Measurements from ENCODE around the gene HNRNPA3.

The HNRNPA3 gene

DNA sequence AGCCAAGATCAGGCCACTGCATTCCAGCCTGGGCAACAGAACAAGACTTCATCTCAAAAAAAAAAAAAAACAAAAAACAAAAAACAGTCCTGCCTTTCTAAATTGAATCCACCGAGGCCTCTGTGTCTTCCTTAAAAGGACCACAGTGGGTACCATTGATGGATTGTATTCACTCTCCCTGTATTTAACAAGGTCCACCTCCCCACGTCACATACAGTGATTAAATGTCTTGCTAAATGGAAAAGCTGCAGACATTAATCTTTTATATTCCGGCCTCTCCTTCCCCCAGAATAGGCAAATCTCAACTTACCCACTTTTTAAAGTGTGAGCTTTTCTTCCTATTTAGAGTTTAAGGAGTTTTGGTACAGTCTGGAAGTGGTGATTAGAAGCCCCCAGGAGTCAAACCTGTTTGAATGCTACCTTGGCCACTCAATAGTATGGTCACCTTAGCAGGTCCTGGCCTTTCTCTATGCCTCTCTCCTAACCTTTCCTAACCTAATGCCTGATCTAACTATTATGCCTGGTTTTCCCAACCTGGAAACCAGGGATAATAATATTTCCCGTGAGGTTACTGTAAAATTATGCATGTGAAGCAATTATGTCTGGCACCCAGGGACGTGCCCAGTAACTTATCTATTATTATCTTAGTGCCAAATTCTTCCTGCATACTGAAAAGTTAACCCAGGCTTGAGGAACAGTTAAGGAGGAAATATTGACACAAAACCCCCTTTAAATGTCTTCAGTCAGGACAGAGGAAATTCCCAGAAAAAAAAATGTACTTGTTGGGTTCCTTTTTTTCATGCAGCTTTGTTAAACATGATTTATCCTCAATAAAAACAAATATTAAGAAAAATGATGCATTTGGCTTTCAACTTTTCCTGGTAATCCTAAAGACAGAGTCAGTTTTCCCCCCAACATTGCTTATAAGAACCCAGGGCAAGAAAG, 48.8 kb downstream of the HNRNPA3 start:
- no peak for DNase-seq (ENCODE audit: low read depth)

DNA sequence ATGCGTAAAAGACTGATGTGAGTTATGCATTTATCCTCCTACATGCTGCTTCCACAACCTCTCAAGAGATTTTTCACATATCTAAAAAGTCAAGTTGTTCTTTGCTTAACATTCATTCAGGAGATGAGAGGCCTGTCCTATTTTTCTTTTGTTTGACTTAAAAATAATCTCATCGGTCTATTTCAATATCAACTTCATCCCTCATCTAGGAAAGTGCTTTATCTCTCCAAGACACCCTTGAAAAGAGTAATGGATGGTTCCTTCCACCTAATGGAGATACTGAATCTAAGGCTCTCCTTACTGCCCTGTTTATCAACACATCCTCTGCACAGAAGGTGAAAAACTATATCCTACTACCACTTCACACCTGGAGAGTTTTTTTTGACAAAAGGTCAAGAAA, 49.5 kb downstream of the HNRNPA3 start:
- H3K4me3 ChIP-seq (ENCODE audit: low read length) = peak overlapping the region; percentile 86
- TF ChIP-seq, protein P1, sequence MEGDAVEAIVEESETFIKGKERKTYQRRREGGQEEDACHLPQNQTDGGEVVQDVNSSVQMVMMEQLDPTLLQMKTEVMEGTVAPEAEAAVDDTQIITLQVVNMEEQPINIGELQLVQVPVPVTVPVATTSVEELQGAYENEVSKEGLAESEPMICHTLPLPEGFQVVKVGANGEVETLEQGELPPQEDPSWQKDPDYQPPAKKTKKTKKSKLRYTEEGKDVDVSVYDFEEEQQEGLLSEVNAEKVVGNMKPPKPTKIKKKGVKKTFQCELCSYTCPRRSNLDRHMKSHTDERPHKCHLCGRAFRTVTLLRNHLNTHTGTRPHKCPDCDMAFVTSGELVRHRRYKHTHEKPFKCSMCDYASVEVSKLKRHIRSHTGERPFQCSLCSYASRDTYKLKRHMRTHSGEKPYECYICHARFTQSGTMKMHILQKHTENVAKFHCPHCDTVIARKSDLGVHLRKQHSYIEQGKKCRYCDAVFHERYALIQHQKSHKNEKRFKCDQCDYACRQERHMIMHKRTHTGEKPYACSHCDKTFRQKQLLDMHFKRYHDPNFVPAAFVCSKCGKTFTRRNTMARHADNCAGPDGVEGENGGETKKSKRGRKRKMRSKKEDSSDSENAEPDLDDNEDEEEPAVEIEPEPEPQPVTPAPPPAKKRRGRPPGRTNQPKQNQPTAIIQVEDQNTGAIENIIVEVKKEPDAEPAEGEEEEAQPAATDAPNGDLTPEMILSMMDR (IDR thresholded peaks at IDR 0.05; ENCODE audit: insufficient read depth, low read depth, low read length, missing control alignments) = no peak
- DNase-seq (ENCODE audit: low read depth) = no peak

More for the DNA sequence above, 48.8 kb downstream of the HNRNPA3 start:
- TF ChIP-seq, protein P1 (IDR thresholded peaks at IDR 0.05; ENCODE audit: insufficient read depth, low read depth, low read length, missing control alignments) = no peak
- peak overlapping the region; percentile 86 for H3K4me3 ChIP-seq (ENCODE audit: low read length)

DNA sequence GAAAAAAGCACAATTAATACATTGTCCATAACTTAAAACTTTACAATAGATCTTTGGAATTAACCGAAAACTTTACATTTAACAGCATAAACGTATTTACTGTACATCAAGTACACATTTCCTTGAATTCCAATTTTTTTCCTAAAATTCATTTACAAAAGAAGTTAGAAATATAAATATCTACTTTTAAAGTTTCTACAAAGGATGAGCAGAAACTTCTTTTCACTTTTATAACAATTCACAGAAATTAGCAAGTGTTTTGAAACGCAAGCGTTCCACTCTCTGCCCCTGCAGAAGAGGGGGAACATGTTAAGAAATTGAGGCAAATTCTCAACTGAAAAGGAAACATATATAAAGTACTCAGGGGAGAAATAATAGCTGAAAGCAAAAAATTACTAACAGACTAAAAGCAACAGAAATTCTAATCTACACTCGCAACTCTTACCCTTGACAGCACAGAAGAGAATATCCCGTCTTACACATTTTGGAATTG, 50.4 kb downstream of the HNRNPA3 start:
- peak overlapping the region; percentile 86 for H3K4me3 ChIP-seq (ENCODE audit: low read length)
- TF ChIP-seq, protein P1 (IDR thresholded peaks at IDR 0.05; ENCODE audit: insufficient read depth, low read depth, low read length, missing control alignments) = no peak
- DNase-seq (ENCODE audit: low read depth) = no peak

DNA sequence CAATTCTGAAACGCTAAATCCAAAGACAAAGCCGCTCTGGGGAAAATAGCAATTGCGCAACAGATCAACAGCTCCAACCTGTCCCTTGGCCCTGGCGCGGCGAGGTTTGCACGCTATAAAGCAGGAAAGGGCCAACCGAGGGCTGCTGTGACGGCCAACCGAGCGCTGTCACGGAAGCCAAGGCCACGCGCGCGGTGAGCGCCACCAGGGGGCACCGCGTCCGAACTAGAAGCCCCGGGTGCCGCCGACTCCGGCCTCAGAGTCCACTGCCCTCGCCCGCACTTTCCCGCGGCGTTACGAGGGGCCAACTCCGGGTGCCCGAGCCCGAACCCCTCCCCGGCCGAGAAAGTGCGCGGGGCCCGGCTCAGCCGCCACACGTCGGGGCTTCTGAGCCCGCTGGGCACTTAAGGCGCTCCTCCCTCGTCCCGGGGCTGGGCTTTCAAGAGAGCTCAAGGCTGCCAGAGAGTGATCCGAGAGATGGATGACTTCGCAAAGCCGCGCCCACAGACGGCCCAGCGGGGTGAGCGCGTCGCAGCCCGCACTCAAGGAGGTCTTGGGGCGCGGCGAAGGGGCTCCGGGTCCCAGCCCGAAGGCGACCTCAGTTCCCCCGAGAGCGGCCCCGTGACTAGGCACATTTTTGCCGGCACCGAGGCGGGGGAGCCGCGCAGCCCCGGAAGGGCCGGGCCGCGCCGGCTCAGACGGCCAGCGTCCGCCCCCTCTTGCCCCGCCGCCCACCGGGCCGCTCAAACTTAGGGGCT, 51.0 kb downstream of the HNRNPA3 start:
- H3K4me3 ChIP-seq (ENCODE audit: low read length) = peak overlapping the region; percentile 86
- DNase-seq (ENCODE audit: low read depth) = peak; percentile 99
- TF ChIP-seq, protein P1 (IDR thresholded peaks at IDR 0.05; ENCODE audit: insufficient read depth, low read depth, low read length, missing control alignments) = peak; percentile 71

DNA sequence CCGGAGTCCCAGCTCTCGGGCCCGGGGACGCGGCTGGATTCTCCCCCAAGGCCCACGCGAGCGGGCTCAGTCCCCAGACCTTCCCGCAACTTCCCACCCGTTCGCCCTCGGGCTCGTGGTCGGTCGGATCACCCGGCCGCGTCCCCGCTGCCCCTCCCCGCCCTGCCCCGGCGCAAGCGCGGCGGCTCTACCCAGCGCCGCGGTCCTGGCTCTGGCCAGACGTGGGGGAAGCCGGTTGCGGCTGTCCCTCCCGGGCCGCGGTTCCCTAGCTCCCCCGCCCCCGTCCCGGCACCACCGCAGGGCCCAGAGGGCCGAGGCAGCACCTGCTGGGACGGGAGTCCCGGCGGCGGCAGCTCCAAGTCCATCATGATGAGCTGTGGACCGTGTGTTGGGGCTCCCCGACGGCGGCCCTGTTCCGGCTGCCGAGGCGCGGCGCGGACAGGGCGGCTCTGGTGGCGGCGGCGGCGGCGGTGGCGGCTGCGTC, 51.7 kb downstream of the HNRNPA3 start:
- DNase-seq (ENCODE audit: low read depth) = no peak
- peak overlapping the region; percentile 86 for H3K4me3 ChIP-seq (ENCODE audit: low read length)
- TF ChIP-seq, protein P1 (IDR thresholded peaks at IDR 0.05; ENCODE audit: insufficient read depth, low read depth, low read length, missing control alignments) = no peak

DNA sequence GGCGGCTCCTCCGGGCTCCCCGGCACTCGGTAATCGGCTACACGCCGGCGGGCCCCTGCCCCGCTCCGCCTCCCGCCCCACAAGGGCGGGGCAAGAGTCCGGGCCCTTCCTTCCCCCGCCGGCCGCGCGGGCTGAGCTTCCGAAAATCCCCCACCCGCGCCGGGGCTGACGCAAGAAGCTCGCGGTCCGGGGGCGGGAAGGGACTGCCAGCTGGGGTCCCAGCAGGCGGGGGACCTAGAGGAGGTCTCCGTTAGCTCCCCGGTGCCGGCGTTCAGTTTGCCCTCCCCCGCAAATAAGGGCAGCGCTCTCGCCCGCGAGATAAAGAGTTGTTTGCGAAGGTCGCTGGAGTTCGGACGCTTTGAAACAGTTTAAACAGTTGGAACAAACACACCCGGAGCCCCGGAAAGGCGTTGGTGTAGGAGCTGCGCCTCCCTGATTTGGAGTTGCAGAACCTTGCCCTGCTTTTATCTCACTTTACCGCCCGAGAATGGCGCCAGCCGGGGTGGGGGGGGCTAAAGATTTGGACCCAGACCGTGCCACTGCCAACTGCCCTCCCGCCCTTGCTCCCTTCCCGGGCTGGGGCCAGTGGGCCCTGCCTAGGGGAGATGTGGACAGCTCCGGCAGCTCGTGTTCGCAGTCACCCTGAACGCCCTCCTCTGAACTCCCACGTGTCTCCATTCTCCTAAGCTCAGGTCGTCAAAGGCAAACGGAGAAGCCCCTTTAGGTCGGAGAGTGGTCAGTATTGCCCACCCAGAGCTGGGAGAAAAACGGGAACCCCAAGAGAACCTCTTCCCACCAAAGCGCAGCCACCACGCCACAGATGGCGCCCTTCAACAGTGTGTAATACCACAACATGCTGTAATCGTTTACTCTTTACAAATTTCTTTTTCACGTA, 52.3 kb downstream of the HNRNPA3 start, which contains the start of gene NFE2L2:
Gene NFE2L2, minus strand, starts transcription at position 35 of the 895 bp plus-strand sequence. CDS start 151 bp downstream, outside the sequence.
- peak within 1 kb of the TSS; percentile 86 for H3K4me3 ChIP-seq (ENCODE audit: low read length)
- TF ChIP-seq, protein P1 (IDR thresholded peaks at IDR 0.05; ENCODE audit: insufficient read depth, low read depth, low read length, missing control alignments) = peak; percentile 36
- peak; percentile 92 for DNase-seq (ENCODE audit: low read depth)

Measured in epithelial cell of esophagus (primary cell).